ENCODE measurements around the gene OR9G4.

- TF ChIP-seq GATA3 (IDR thresholded peaks at IDR 0.05; ENCODE audit: low read depth, low read length): no peak
- no peak for TF ChIP-seq GATA2 (IDR thresholded peaks at IDR 0.05; ENCODE audit: low read depth, low read length)
These were observed 55.1 kb downstream of the OR9G4 start for GRCh38 chr11:56693428-56693827.

Measured in SH-SY5Y (cell line).